ENCODE data around the gene GLIS1.

Gene GLIS1

GRCh38 chr1:53728702-53729455 lies 10.1 kb downstream of the GLIS1 start:
- peaks cover 1% of the 10 kb centered on the region for H3K27me3 ChIP-seq (ENCODE audit: control insufficient read depth, insufficient read depth, low read length)
- H3K9ac ChIP-seq (ENCODE audit: low read length) = no peak overlapping the region
- H3K4me3 ChIP-seq (ENCODE audit: low read length) = no peak overlapping the region
- H3K27ac ChIP-seq (ENCODE audit: low read length) = no peak overlapping the region
- no peaks in the 10 kb centered on the region for H3K9me3 ChIP-seq (ENCODE audit: control insufficient read depth, low read depth, low read length)
- H3K4me1 ChIP-seq (ENCODE audit: control insufficient read depth, low read depth, low read length) = no peaks in the 10 kb centered on the region
- H3K36me3 ChIP-seq (ENCODE audit: control insufficient read depth, low read depth, low read length) = no peaks in the 10 kb centered on the region

- Histone ChIP-seq H3K27me3 (ENCODE audit: control insufficient read depth, insufficient read depth, low read length) (no peaks in the 10 kb centered on the region), H3K36me3 (ENCODE audit: control insufficient read depth, low read depth, low read length) (no peaks in the 10 kb centered on the region)
Observed at GRCh38 chr1:53728196-53728595, 10.8 kb downstream of the GLIS1 start.

GRCh38 chr1:53727461-53728092 lies 11.4 kb downstream of the GLIS1 start:
- H3K9me3 ChIP-seq (ENCODE audit: control insufficient read depth, low read depth, low read length) = no peaks in the 10 kb centered on the region
- H3K36me3 ChIP-seq (ENCODE audit: control insufficient read depth, low read depth, low read length) = no peaks in the 10 kb centered on the region
- no peaks in the 10 kb centered on the region for H3K4me1 ChIP-seq (ENCODE audit: control insufficient read depth, low read depth, low read length)
- no peak overlapping the region for H3K27ac ChIP-seq (ENCODE audit: low read length)
- no peaks in the 10 kb centered on the region for H3K27me3 ChIP-seq (ENCODE audit: control insufficient read depth, insufficient read depth, low read length)
- H3K9ac ChIP-seq (ENCODE audit: low read length) = no peak overlapping the region
- H3K4me3 ChIP-seq (ENCODE audit: low read length) = no peak overlapping the region

More at GRCh38 chr1:53728196-53728595, 10.8 kb downstream of the GLIS1 start:
- H3K9me3 ChIP-seq (ENCODE audit: control insufficient read depth, low read depth, low read length) = no peaks in the 10 kb centered on the region
- no peak overlapping the region for H3K27ac ChIP-seq (ENCODE audit: low read length)
- no peaks in the 10 kb centered on the region for H3K4me1 ChIP-seq (ENCODE audit: control insufficient read depth, low read depth, low read length)
- H3K9ac ChIP-seq (ENCODE audit: low read length) = no peak overlapping the region
- H3K4me3 ChIP-seq (ENCODE audit: low read length) = no peak overlapping the region

GRCh38 chr1:53726009-53726600 lies 12.9 kb downstream of the GLIS1 start:
- H3K4me1 ChIP-seq (ENCODE audit: control insufficient read depth, low read depth, low read length) = no peaks in the 10 kb centered on the region
- no peak overlapping the region for H3K27ac ChIP-seq (ENCODE audit: low read length)
- H3K27me3 ChIP-seq (ENCODE audit: control insufficient read depth, insufficient read depth, low read length) = no peaks in the 10 kb centered on the region
- H3K4me3 ChIP-seq (ENCODE audit: low read length) = no peak overlapping the region
- no peaks in the 10 kb centered on the region for H3K9me3 ChIP-seq (ENCODE audit: control insufficient read depth, low read depth, low read length)
- H3K36me3 ChIP-seq (ENCODE audit: control insufficient read depth, low read depth, low read length) = no peaks in the 10 kb centered on the region
- no peak overlapping the region for H3K9ac ChIP-seq (ENCODE audit: low read length)

- Histone ChIP-seq H3K27me3 (ENCODE audit: control insufficient read depth, insufficient read depth, low read length) (no peaks in the 10 kb centered on the region), H3K36me3 (ENCODE audit: control insufficient read depth, low read depth, low read length) (no peaks in the 10 kb centered on the region), H3K9ac (ENCODE audit: low read length) (no peak overlapping the region), H3K27ac (ENCODE audit: low read length) (no peak overlapping the region), H3K4me3 (ENCODE audit: low read length) (no peak overlapping the region), H3K9me3 (ENCODE audit: control insufficient read depth, low read depth, low read length) (no peaks in the 10 kb centered on the region), H3K4me1 (ENCODE audit: control insufficient read depth, low read depth, low read length) (no peaks in the 10 kb centered on the region)
Observed at GRCh38 chr1:53725238-53725689, 13.7 kb downstream of the GLIS1 start.

- Histone ChIP-seq H3K9ac (ENCODE audit: low read length) (no peak overlapping the region), H3K4me3 (ENCODE audit: low read length) (no peak overlapping the region), H3K36me3 (ENCODE audit: control insufficient read depth, low read depth, low read length) (no peaks in the 10 kb centered on the region), H3K27me3 (ENCODE audit: control insufficient read depth, insufficient read depth, low read length) (no peaks in the 10 kb centered on the region), H3K9me3 (ENCODE audit: control insufficient read depth, low read depth, low read length) (no peaks in the 10 kb centered on the region), H3K4me1 (ENCODE audit: control insufficient read depth, low read depth, low read length) (no peaks in the 10 kb centered on the region), H3K27ac (ENCODE audit: low read length) (no peak overlapping the region)
Observed at GRCh38 chr1:53722025-53722424, 16.9 kb downstream of the GLIS1 start.

GRCh38 chr1:53721088-53721487 lies 17.9 kb downstream of the GLIS1 start:
- no peaks in the 10 kb centered on the region for H3K9me3 ChIP-seq (ENCODE audit: control insufficient read depth, low read depth, low read length)
- H3K4me1 ChIP-seq (ENCODE audit: control insufficient read depth, low read depth, low read length) = no peaks in the 10 kb centered on the region
- H3K27me3 ChIP-seq (ENCODE audit: control insufficient read depth, insufficient read depth, low read length) = no peaks in the 10 kb centered on the region
- no peaks in the 10 kb centered on the region for H3K36me3 ChIP-seq (ENCODE audit: control insufficient read depth, low read depth, low read length)
- no peak overlapping the region for H3K9ac ChIP-seq (ENCODE audit: low read length)
- no peak overlapping the region for H3K4me3 ChIP-seq (ENCODE audit: low read length)
- no peak overlapping the region for H3K27ac ChIP-seq (ENCODE audit: low read length)

GRCh38 chr1:53719469-53719868 lies 19.5 kb downstream of the GLIS1 start:
- Histone ChIP-seq H3K36me3 (ENCODE audit: control insufficient read depth, low read depth, low read length) (no peaks in the 10 kb centered on the region), H3K27me3 (ENCODE audit: control insufficient read depth, insufficient read depth, low read length) (no peaks in the 10 kb centered on the region), H3K27ac (ENCODE audit: low read length) (no peak overlapping the region), H3K9ac (ENCODE audit: low read length) (no peak overlapping the region), H3K9me3 (ENCODE audit: control insufficient read depth, low read depth, low read length) (no peaks in the 10 kb centered on the region), H3K4me1 (ENCODE audit: control insufficient read depth, low read depth, low read length) (no peaks in the 10 kb centered on the region), H3K4me3 (ENCODE audit: low read length) (no peak overlapping the region)

GRCh38 chr1:53718443-53718842 lies 20.5 kb downstream of the GLIS1 start:
- Histone ChIP-seq H3K4me3 (ENCODE audit: low read length) (no peak overlapping the region), H3K27me3 (ENCODE audit: control insufficient read depth, insufficient read depth, low read length) (no peaks in the 10 kb centered on the region), H3K4me1 (ENCODE audit: control insufficient read depth, low read depth, low read length) (no peaks in the 10 kb centered on the region), H3K9me3 (ENCODE audit: control insufficient read depth, low read depth, low read length) (no peaks in the 10 kb centered on the region), H3K27ac (ENCODE audit: low read length) (no peak overlapping the region), H3K36me3 (ENCODE audit: control insufficient read depth, low read depth, low read length) (no peaks in the 10 kb centered on the region), H3K9ac (ENCODE audit: low read length) (no peak overlapping the region)

- Histone ChIP-seq H3K9ac (ENCODE audit: low read length) (no peak overlapping the region), H3K36me3 (ENCODE audit: control insufficient read depth, low read depth, low read length) (no peaks in the 10 kb centered on the region), H3K4me1 (ENCODE audit: control insufficient read depth, low read depth, low read length) (no peaks in the 10 kb centered on the region), H3K9me3 (ENCODE audit: control insufficient read depth, low read depth, low read length) (no peaks in the 10 kb centered on the region), H3K27ac (ENCODE audit: low read length) (no peak overlapping the region), H3K27me3 (ENCODE audit: control insufficient read depth, insufficient read depth, low read length) (no peaks in the 10 kb centered on the region), H3K4me3 (ENCODE audit: low read length) (no peak overlapping the region)
Observed at GRCh38 chr1:53717025-53717804, 21.7 kb downstream of the GLIS1 start.

- Histone ChIP-seq H3K4me3 (ENCODE audit: low read length) (no peak overlapping the region), H3K36me3 (ENCODE audit: control insufficient read depth, low read depth, low read length) (no peaks in the 10 kb centered on the region), H3K4me1 (ENCODE audit: control insufficient read depth, low read depth, low read length) (no peaks in the 10 kb centered on the region), H3K9ac (ENCODE audit: low read length) (no peak overlapping the region), H3K9me3 (ENCODE audit: control insufficient read depth, low read depth, low read length) (no peaks in the 10 kb centered on the region), H3K27ac (ENCODE audit: low read length) (no peak overlapping the region), H3K27me3 (ENCODE audit: control insufficient read depth, insufficient read depth, low read length) (no peaks in the 10 kb centered on the region)
Observed at GRCh38 chr1:53716150-53716549, 22.8 kb downstream of the GLIS1 start.

Measured in iPS-18a (cell line).